ENCODE results near the gene GRXCR2. TPM values are rescaled to one million over a fixed set of nuclear protein-coding genes. Genes with fewer than 3 reads are reported as not detected.

GRXCR2 gene
- total RNA-seq, 1 donor from 2014 or later: not detected

GRCh38 chr5:145912019-145912418, 39.2 kb upstream of the GRXCR2 start:
- DNase-seq: no peak
- H3K36me3 Mint-ChIP-seq (ENCODE audit: low read depth): no peaks in the 10 kb centered on the region
- H3K27me3 Mint-ChIP-seq: peaks cover 3% of the 10 kb centered on the region
- POLR2A ChIA-PET: no interaction called here
- H3K27ac Mint-ChIP-seq: no peak overlapping the region
- H3K4me1 Mint-ChIP-seq: no peaks in the 10 kb centered on the region
- intact Hi-C loops (cut with micrococcal nuclease): no loop called here
- TF ChIP-seq CTCF (IDR thresholded peaks at IDR 0.05): no peak
- ATAC-seq (ENCODE audit: low read depth): no peak
- H3K9me3 Mint-ChIP-seq: no peaks in the 10 kb centered on the region
- CTCF ChIA-PET: no interaction called here
- no peak overlapping the region for H3K4me3 Mint-ChIP-seq

GRCh38 chr5:145911164-145911563, 38.4 kb upstream of the GRXCR2 start:
- Mint-ChIP-seq H3K4me1 (no peaks in the 10 kb centered on the region), H3K27ac (no peak overlapping the region), H3K36me3 (ENCODE audit: low read depth) (no peaks in the 10 kb centered on the region), H3K9me3 (no peaks in the 10 kb centered on the region), H3K4me3 (no peak overlapping the region), H3K27me3 (peaks cover 5% of the 10 kb centered on the region)
- DNase-seq (no peak), ATAC-seq (ENCODE audit: low read depth) (no peak)
- ChIA-PET CTCF (no interaction called here), POLR2A (no interaction called here)
- TF ChIP-seq CTCF (IDR thresholded peaks at IDR 0.05): no peak
- intact Hi-C loops (cut with micrococcal nuclease): no loop called here

GRCh38 chr5:145908206-145908960, 35.6 kb upstream of the GRXCR2 start:
- ATAC-seq (ENCODE audit: low read depth) (no peak), DNase-seq (no peak)
- no peaks in the 10 kb centered on the region for H3K9me3 Mint-ChIP-seq
- no peaks in the 10 kb centered on the region for H3K36me3 Mint-ChIP-seq (ENCODE audit: low read depth)
- intact Hi-C loops (cut with micrococcal nuclease): no loop called here
- no peaks in the 10 kb centered on the region for H3K4me1 Mint-ChIP-seq
- no peak for TF ChIP-seq CTCF (IDR thresholded peaks at IDR 0.05)
- ChIA-PET CTCF (no interaction called here), POLR2A (no interaction called here)
- H3K27ac Mint-ChIP-seq: no peak overlapping the region
- H3K4me3 Mint-ChIP-seq: no peak overlapping the region
- H3K27me3 Mint-ChIP-seq: peaks cover 4% of the 10 kb centered on the region

- no peak overlapping the region for H3K4me3 Mint-ChIP-seq
- H3K4me1 Mint-ChIP-seq: no peaks in the 10 kb centered on the region
- TF ChIP-seq CTCF (IDR thresholded peaks at IDR 0.05): no peak
- H3K27me3 Mint-ChIP-seq: peaks cover 4% of the 10 kb centered on the region
- CTCF ChIA-PET: no interaction called here
- ATAC-seq (ENCODE audit: low read depth) (no peak), DNase-seq (no peak)
- intact Hi-C loops (cut with micrococcal nuclease): no loop called here
- no peaks in the 10 kb centered on the region for H3K9me3 Mint-ChIP-seq
- no peak overlapping the region for H3K27ac Mint-ChIP-seq
- POLR2A ChIA-PET: no interaction called here
- no peaks in the 10 kb centered on the region for H3K36me3 Mint-ChIP-seq (ENCODE audit: low read depth)
Measured at GRCh38 chr5:145906401-145906800, 33.6 kb upstream of the GRXCR2 start.

- ChIA-PET CTCF (no interaction called here), POLR2A (no interaction called here)
- Mint-ChIP-seq H3K9me3 (peaks cover 4% of the 10 kb centered on the region), H3K27ac (no peak overlapping the region), H3K4me3 (no peak overlapping the region), H3K36me3 (ENCODE audit: low read depth) (no peaks in the 10 kb centered on the region), H3K4me1 (no peaks in the 10 kb centered on the region), H3K27me3 (peaks cover 4% of the 10 kb centered on the region)
- no peak for TF ChIP-seq CTCF (IDR thresholded peaks at IDR 0.05)
- ATAC-seq (ENCODE audit: low read depth) (no peak), DNase-seq (no peak)
- intact Hi-C loops (cut with micrococcal nuclease): no loop called here
Measured at GRCh38 chr5:145904743-145905142, 31.9 kb upstream of the GRXCR2 start.

Data from activated B cell treated with CpG ODN at 0.5 μM for 24 hours (primary cell).